Chondrocyte (in vitro differentiated cells): ENCODE measurements around the gene C12orf42. TPM values are rescaled to one million over a fixed set of nuclear protein-coding genes. Genes with fewer than 3 reads are reported as not detected.

Experiments
- DNase-seq: peaks from one replicate; pipeline ENCODE4 v3.0.0; 2021; ENCODE audit warnings: mixed read lengths, low spot score
- H3K27ac Mint-ChIP-seq: one replicate; pipeline ENCODE4 v1.8.0; 2021; ENCODE audit warnings: mild to moderate bottlenecking, moderate library complexity, mixed read lengths; ENCODE audit not compliant: unreplicated experiment
- H3K27me3 Mint-ChIP-seq: 2 replicates; pipeline ENCODE4 v1.8.0; 2021; ENCODE audit warnings: low read depth, mixed read lengths
- H3K36me3 Mint-ChIP-seq: 2 replicates; pipeline ENCODE4 v1.8.0; 2021; ENCODE audit warnings: low read depth, mixed read lengths
- H3K4me1 Mint-ChIP-seq: 2 replicates; pipeline ENCODE4 v1.8.0; 2021; ENCODE audit warnings: low read depth, mild to moderate bottlenecking, mixed read lengths
- H3K4me3 Mint-ChIP-seq: one replicate; pipeline ENCODE4 v1.8.0; 2021; ENCODE audit warnings: mild to moderate bottlenecking, moderate library complexity, mixed read lengths; ENCODE audit not compliant: unreplicated experiment
- H3K9me3 Mint-ChIP-seq: 2 replicates; pipeline ENCODE4 v1.8.0; 2021; ENCODE audit warnings: low read depth, mixed read lengths
- CTCF ChIP-seq: fragments of 200-600 bp; sonication (generic); IDR thresholded peaks from 2 replicates; pipeline ENCODE4 v1.5.0; 2021; ENCODE audit warnings: antibody characterized with exemption, mild to moderate bottlenecking, moderate library complexity
- total RNA-seq: library from RNA; stranded (reverse); gene quantifications from 3 replicates; pipeline ENCODE4 v1.2.1, GENCODE V29; 2021

Gene C12orf42
- total RNA-seq, 1 donor from 2014 or later: not detected

- no peaks in the 10 kb centered on the region for H3K4me1 Mint-ChIP-seq
- no peaks in the 10 kb centered on the region for H3K36me3 Mint-ChIP-seq
- H3K27me3 Mint-ChIP-seq: peaks cover 21% of the 10 kb centered on the region
- H3K27ac Mint-ChIP-seq: no peak overlapping the region
- no peak overlapping the region for H3K4me3 Mint-ChIP-seq
- DNase-seq: no peak
- no peak for TF ChIP-seq CTCF
- H3K9me3 Mint-ChIP-seq: no peaks in the 10 kb centered on the region
Observed at GRCh38 chr12:103504606-103505005, 8.8 kb upstream of the C12orf42 start.

GRCh38 chr12:103503546-103504480 lies 8.0 kb upstream of the C12orf42 start:
- Mint-ChIP-seq H3K9me3 (no peaks in the 10 kb centered on the region), H3K4me1 (no peaks in the 10 kb centered on the region), H3K27ac (no peak overlapping the region), H3K4me3 (no peak overlapping the region), H3K27me3 (peaks cover 20% of the 10 kb centered on the region), H3K36me3 (no peaks in the 10 kb centered on the region)
- TF ChIP-seq CTCF: peak; percentile 21
- DNase-seq: no peak

GRCh38 chr12:103501447-103501846 lies 5.7 kb upstream of the C12orf42 start:
- DNase-seq: no peak
- Mint-ChIP-seq H3K27ac (no peak overlapping the region), H3K4me1 (no peaks in the 10 kb centered on the region), H3K4me3 (no peak overlapping the region), H3K27me3 (peaks cover 27% of the 10 kb centered on the region), H3K36me3 (no peaks in the 10 kb centered on the region), H3K9me3 (peaks cover 4% of the 10 kb centered on the region)
- TF ChIP-seq CTCF: no peak

GRCh38 chr12:103499571-103499970 lies 3.8 kb upstream of the C12orf42 start:
- TF ChIP-seq CTCF: no peak
- H3K4me1 Mint-ChIP-seq: peaks cover 6% of the 10 kb centered on the region
- H3K27me3 Mint-ChIP-seq: peaks cover 34% of the 10 kb centered on the region
- no peaks in the 10 kb centered on the region for H3K36me3 Mint-ChIP-seq
- no peak overlapping the region for H3K27ac Mint-ChIP-seq
- DNase-seq: no peak
- peaks cover 4% of the 10 kb centered on the region for H3K9me3 Mint-ChIP-seq
- no peak overlapping the region for H3K4me3 Mint-ChIP-seq

- Mint-ChIP-seq H3K4me3 (no peak overlapping the region), H3K27me3 (peaks cover 40% of the 10 kb centered on the region), H3K9me3 (peaks cover 4% of the 10 kb centered on the region), H3K27ac (no peak overlapping the region), H3K4me1 (peaks cover 7% of the 10 kb centered on the region), H3K36me3 (no peaks in the 10 kb centered on the region)
- no peak for DNase-seq
- TF ChIP-seq CTCF: no peak
Observed at GRCh38 chr12:103498990-103499389, 3.2 kb upstream of the C12orf42 start.
